Lower leg skin (tissue), 3 donors: Measurements from ENCODE around the gene MAST4.

Experiments used
- POLR2A ChIP-seq, 2 donors: fragments of 450-650 bp; IDR thresholded peaks; one replicate each; pipeline ENCODE4 v1.6.1; 2016 to 2017; ENCODE audit warnings: antibody characterized with exemption in 2 of 2, mild to moderate bottlenecking in 1 of 2, moderate library complexity in 1 of 2
- TF ChIP-seq, protein P1 (sequence below), 3 donors: fragments of 450-650 bp; IDR thresholded peaks; one replicate each; pipeline ENCODE4 v1.5.1; 2016; ENCODE audit warnings: antibody characterized with exemption in 3 of 3, mild to moderate bottlenecking in 3 of 3, moderate library complexity in 2 of 3

DNA sequence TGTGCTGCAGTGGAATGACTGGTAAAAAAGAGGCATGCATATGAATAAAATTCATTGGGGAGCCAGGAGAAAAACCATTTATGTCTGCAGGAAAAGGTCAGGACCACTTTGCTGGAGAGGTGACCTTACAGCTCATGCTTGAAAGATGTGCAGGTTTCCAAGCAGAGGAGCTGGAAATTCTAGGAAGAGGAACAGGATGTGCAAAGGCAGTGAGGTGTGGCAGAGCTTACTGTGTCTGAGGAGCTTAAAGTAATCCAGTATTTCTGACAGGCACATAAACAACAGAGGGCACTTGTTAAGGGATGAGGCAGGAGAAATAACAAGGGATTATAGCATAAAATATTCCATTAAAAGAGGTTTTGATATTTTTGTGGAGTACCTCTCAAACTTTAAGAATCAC is 397.3 kb downstream of the MAST4 start:
- TF ChIP-seq, protein P1, sequence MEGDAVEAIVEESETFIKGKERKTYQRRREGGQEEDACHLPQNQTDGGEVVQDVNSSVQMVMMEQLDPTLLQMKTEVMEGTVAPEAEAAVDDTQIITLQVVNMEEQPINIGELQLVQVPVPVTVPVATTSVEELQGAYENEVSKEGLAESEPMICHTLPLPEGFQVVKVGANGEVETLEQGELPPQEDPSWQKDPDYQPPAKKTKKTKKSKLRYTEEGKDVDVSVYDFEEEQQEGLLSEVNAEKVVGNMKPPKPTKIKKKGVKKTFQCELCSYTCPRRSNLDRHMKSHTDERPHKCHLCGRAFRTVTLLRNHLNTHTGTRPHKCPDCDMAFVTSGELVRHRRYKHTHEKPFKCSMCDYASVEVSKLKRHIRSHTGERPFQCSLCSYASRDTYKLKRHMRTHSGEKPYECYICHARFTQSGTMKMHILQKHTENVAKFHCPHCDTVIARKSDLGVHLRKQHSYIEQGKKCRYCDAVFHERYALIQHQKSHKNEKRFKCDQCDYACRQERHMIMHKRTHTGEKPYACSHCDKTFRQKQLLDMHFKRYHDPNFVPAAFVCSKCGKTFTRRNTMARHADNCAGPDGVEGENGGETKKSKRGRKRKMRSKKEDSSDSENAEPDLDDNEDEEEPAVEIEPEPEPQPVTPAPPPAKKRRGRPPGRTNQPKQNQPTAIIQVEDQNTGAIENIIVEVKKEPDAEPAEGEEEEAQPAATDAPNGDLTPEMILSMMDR (IDR thresholded peaks at IDR 0.05) = no peak
- no peak for TF ChIP-seq POLR2A (IDR thresholded peaks at IDR 0.05)
